Measurements from ENCODE around the gene IGSF8. TPM values are rescaled to one million over a fixed set of nuclear protein-coding genes. Genes with fewer than 3 reads are reported as not detected.

The IGSF8 gene
- total RNA-seq, 3 donors from 2014 or later = 30.5 to 45.7 (median 43.1) TPM

DNA sequence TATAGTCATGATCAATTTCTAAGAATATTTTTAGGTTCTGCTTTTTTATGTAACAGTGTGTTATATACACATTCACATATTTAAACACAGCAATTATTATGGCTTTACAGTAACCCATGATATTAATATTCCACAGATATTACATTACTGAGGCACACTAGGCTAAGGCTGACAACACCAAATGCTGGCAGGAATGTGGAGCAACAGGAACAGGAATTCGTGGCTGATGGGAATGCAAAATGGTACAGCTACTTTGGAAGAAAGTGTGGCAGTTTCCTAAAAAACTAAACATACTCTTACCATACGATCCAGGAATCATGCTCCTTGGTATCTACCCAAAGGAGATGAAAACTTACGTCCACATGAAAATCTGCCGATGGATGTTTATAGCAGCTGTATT is 19.0 kb downstream of the IGSF8 start:
- no peaks in the 10 kb centered on the region for H3K36me3 Mint-ChIP-seq (ENCODE audit: insufficient read depth)
- DNase-seq = no peak
- H3K27me3 Mint-ChIP-seq (ENCODE audit: low read depth) = peaks cover 65% of the 10 kb centered on the region
- no peak for ATAC-seq
- peaks cover 12% of the 10 kb centered on the region for H3K4me1 Mint-ChIP-seq (ENCODE audit: low read depth)
- H3K9me3 Mint-ChIP-seq = no peaks in the 10 kb centered on the region
- H3K4me3 Mint-ChIP-seq = no peak overlapping the region

DNA sequence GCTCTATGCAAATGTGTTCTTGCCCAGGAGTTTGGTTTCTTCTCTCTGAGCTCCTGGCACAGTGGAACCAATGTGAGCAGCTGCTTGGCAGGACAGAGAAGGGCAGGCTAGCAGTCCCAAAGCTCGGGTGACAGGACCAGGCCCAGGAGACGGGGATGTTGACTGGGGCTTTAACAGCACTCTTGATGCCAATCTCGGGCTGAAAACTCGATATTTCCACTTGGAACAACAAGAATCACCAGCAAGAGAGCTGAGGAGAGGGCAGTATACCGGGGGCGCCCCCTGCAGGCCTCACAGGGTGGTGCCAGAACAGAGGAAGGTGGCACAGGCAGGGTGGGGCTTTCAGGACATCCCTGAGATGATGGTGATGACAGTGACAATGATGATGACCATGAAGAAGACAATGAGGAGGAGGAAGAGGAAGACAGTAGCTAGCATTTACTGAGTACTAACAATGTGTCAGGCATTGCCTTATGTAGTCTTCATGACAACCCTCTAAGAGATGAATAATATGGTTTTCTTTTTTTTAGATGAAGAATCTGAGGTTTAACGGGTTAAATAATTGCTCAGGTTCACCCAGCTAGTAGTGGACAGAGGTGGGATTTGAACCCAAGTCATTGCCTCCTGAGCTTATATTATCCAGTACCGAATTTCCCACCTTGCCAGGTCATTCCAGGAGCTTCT is 19.8 kb downstream of the IGSF8 start:
- peak; percentile 86 for ATAC-seq

DNA sequence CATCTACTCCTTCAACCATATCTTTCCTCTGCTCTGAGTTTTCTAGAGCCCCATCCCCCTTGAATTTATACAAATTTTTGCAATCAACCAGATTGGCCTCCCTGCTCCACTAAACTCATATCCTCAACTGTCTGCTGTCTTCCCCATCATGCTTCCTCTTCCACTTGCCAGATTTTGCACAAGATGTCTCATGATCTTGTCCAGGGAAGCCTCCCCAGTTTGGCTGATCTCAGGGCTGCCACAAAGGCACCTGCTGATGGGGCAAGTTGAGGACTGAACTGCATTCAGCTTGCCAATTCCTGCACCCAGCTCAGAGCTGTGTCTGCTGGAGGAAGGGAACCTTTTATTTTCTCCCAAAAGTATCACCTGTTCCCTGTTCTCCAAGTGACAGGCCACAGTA is 20.9 kb downstream of the IGSF8 start:
- Mint-ChIP-seq H3K9me3 (no peaks in the 10 kb centered on the region), H3K36me3 (ENCODE audit: insufficient read depth) (no peaks in the 10 kb centered on the region), H3K4me3 (no peak overlapping the region), H3K27me3 (ENCODE audit: low read depth) (peaks cover 59% of the 10 kb centered on the region), H3K4me1 (ENCODE audit: low read depth) (peaks cover 5% of the 10 kb centered on the region)
- DNase-seq (no peak), ATAC-seq (no peak)

More for the DNA sequence above, 19.8 kb downstream of the IGSF8 start:
- DNase-seq = peak; percentile 48
- peaks cover 8% of the 10 kb centered on the region for H3K4me1 Mint-ChIP-seq (ENCODE audit: low read depth)
- H3K4me3 Mint-ChIP-seq = no peak overlapping the region
- no peaks in the 10 kb centered on the region for H3K9me3 Mint-ChIP-seq
- H3K36me3 Mint-ChIP-seq (ENCODE audit: insufficient read depth) = no peaks in the 10 kb centered on the region
- peaks cover 66% of the 10 kb centered on the region for H3K27me3 Mint-ChIP-seq (ENCODE audit: low read depth)

DNA sequence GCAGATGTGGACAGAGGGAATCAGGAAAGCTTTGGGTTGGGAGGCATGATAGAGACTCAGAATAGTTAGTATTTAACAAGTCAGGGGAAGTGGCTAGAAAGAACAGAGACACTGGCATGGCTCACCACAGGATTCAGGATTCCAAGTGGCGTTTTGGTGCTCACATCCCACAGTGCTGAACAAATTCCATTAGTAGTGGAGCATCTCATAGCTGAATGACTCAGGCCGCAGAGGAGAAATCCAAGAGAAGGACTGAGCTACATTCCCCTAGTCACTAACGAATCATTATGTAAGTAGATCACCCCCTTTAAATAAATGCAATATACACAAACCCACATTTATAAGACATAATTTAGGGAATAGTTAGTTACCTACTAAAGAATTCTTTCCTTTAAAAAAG is 22.1 kb downstream of the IGSF8 start:
- ATAC-seq (no peak), DNase-seq (no peak)
- Mint-ChIP-seq H3K4me3 (no peak overlapping the region), H3K9me3 (no peaks in the 10 kb centered on the region), H3K27me3 (ENCODE audit: low read depth) (peaks cover 57% of the 10 kb centered on the region), H3K36me3 (ENCODE audit: insufficient read depth) (no peaks in the 10 kb centered on the region), H3K4me1 (ENCODE audit: low read depth) (peaks cover 5% of the 10 kb centered on the region)

DNA sequence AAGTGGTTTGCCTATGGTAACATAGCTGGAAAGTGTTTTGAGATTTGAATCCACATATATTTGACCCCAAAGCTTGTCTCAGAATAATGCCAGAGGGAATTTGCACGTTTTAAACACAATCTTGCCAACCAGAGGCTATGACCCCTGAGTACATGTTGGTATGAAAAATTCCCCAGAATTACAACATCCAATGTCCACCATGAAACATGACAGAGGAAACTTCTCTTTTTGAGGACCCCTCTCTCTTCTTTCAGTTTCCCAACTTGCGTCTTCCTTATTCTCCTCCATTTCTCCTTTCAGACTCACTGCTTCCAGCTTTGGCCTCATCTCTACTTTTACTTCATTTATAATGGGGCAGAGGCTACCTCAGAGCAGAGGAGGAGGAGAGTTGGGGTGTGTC is 22.6 kb downstream of the IGSF8 start:
- Mint-ChIP-seq H3K4me1 (ENCODE audit: low read depth) (peaks cover 5% of the 10 kb centered on the region), H3K4me3 (no peak overlapping the region), H3K36me3 (ENCODE audit: insufficient read depth) (no peaks in the 10 kb centered on the region), H3K27me3 (ENCODE audit: low read depth) (peaks cover 54% of the 10 kb centered on the region), H3K9me3 (no peaks in the 10 kb centered on the region)
- no peak for ATAC-seq
- DNase-seq = no peak

DNA sequence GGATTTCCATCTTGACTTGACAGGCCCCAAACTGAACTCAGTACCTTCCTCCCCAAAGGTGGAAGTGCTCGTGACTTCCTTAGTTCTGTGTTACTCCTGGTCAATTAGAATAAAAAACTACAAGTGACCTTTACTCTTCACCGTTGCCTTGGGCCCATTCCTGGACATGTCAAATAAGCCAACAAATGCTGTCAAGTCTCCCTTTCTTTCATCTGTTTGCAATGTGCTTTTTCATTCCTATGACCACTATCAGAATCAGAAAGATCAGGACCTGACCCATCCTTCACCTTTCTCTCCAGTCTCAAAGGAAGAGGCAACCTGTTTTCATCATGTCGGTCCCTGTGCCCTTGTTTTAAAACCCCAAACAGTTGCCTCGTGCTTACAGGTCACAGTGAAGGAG is 23.6 kb downstream of the IGSF8 start:
- DNase-seq (no peak), ATAC-seq (no peak)
- H3K27me3 Mint-ChIP-seq (ENCODE audit: low read depth) = peaks cover 51% of the 10 kb centered on the region
- no peaks in the 10 kb centered on the region for H3K36me3 Mint-ChIP-seq (ENCODE audit: insufficient read depth)
- H3K4me3 Mint-ChIP-seq = no peak overlapping the region
- peaks cover 8% of the 10 kb centered on the region for H3K4me1 Mint-ChIP-seq (ENCODE audit: low read depth)
- H3K9me3 Mint-ChIP-seq = no peaks in the 10 kb centered on the region

DNA sequence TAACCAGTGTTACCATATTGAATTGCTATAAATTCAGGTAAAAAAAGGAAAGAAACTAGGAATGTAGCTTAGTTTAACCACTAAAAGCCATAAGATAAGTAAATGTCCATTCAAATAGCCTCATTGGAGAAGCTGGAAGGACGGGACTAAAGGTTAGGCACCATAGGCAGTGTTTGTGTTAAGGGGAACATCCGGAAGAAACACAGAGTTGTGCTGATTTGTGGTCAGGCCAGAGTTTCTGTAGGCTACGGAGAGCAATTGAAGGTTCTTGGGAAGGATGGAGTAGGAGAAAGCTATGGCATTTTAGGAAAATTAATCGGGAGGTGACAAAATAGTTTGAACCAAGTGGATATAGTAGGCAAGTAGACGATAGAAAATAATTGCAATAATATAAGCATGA is 27.1 kb downstream of the IGSF8 start:
- DNase-seq (no peak), ATAC-seq (no peak)
- Mint-ChIP-seq H3K9me3 (no peaks in the 10 kb centered on the region), H3K36me3 (ENCODE audit: insufficient read depth) (no peaks in the 10 kb centered on the region), H3K27me3 (ENCODE audit: low read depth) (peaks cover 41% of the 10 kb centered on the region), H3K4me3 (no peak overlapping the region), H3K4me1 (ENCODE audit: low read depth) (peaks cover 10% of the 10 kb centered on the region)

- ATAC-seq (peak; percentile 90 to 92), DNase-seq (peak; percentile 67)
- Mint-ChIP-seq H3K36me3 (ENCODE audit: insufficient read depth) (no peaks in the 10 kb centered on the region), H3K9me3 (no peaks in the 10 kb centered on the region), H3K4me3 (peak overlapping the region; percentile 84), H3K4me1 (ENCODE audit: low read depth) (peaks cover 10% of the 10 kb centered on the region), H3K27me3 (ENCODE audit: low read depth) (peaks cover 36% of the 10 kb centered on the region)
These were observed 27.9 kb downstream of the IGSF8 start for GRCh38 chr1:160070243-160071163.

DNA sequence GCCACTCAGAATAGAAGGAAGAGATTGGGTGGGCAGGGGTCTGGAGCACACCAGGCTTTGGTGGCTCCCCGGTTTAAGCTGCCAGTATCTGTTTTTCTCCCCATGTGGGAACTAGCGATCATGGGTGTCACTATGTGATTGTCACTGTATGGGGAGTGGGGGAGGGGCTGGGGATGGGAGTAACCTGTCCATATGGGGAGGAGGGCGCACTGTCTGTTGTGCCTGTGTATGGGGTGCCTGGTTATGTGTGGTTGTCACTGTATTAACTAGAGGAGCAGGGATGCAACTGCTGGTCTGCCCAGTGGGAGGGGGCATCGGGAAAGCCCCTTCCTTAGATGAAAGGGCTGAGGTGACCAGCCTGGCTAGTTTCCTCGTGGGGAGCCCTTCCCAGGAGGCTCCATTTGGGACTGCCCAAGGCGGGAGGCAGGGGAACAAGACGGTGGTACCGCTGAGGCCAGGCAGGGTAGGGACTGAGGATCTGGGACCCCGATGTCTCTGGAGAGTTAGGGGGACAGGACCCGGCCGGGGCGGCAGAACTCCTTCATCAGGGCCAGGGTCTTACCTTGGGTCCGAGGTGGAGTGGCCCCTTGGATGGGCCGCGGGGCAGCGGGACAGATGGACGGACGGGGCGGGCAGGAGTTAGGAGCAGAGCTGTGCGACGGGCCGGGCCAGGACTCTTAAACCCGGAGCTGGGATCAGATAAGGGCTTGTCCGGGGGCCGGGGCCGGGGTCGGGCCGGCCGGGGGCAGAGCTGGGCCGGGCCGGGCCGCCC is 28.8 kb downstream of the IGSF8 start, which contains the start of gene KCNJ10:
Gene KCNJ10, minus strand, starts transcription at position 701 of the 772 bp plus-strand sequence. CDS start 27,628 bp downstream, outside the sequence.
- Mint-ChIP-seq H3K4me3 (peak within 1 kb of the TSS; percentile 84), H3K9me3 (no peaks in the 10 kb centered on the region), H3K36me3 (ENCODE audit: insufficient read depth) (no peaks in the 10 kb centered on the region), H3K4me1 (ENCODE audit: low read depth) (peaks cover 10% of the 10 kb centered on the region), H3K27me3 (ENCODE audit: low read depth) (peaks cover 36% of the 10 kb centered on the region)
- no peak for DNase-seq
- ATAC-seq = peak; percentile 3

DNA sequence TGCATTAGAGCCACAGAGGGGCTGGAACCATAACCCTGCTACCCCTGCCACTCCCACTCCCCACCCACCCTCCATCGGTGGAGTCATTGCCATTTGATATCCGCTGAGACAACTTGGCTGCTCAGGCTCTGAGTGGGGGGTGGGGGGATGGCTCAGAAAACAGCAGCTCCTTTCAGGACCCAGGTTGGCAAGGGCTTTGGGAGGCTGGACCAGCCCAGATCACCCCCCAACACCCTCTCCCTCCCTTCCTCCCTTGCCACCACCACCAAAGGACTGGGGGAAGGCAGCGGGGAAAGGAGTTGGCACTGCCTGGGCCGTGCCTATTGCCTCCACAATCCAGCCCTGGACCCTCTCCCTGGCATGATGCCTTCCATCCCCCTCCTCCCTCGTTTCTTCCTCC is 30.2 kb downstream of the IGSF8 start:
- Mint-ChIP-seq H3K4me3 (no peak overlapping the region), H3K36me3 (ENCODE audit: insufficient read depth) (no peaks in the 10 kb centered on the region), H3K9me3 (no peaks in the 10 kb centered on the region), H3K4me1 (ENCODE audit: low read depth) (peaks cover 10% of the 10 kb centered on the region), H3K27me3 (ENCODE audit: low read depth) (peaks cover 33% of the 10 kb centered on the region)
- ATAC-seq = no peak
- DNase-seq = no peak

DNA sequence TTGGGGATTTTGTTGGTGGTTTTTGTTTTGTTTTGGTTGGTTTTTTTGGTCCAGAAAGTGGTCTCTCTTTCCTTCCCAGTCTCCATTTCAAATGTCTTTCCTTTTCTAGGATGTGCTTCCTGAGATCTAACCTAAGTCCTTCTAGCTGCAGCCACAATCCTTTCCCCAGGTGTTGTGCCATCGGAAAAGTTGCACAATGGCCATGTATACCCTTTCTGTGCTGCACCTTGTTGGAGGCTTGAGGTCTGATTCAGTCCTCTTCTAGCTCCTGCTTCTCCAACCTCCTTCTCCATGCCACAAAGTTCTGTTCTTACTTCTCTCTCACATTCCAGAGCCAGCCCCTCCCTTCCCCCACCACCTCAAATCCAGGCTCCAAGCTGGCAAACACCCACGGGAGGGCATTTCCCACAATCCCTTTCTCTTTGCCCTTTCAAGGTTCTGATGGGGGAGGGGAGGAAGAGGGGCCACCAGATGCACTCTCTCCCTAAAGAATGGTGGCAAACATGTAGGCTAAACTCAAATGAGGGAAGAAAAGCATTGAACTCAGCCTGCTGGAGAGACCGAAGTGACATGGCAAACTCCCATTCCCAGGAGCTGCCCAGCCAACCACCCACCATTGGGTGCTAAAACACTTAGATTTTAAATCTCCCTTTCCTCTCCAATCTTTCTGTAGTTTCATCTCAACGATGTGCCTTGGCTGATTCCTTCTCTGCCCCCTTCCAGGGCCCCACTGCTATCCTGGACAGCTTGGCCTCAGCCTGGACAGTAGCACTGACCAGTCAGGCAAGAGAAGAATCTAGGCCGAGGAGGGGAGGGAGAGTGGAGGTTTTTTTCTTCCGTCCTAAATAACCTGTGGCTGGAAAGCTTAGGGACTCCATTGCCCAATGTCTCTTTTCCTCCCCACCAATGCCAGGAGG is 31.3 kb downstream of the IGSF8 start:
- H3K27me3 Mint-ChIP-seq (ENCODE audit: low read depth) = peaks cover 34% of the 10 kb centered on the region
- ATAC-seq = no peak

DNA sequence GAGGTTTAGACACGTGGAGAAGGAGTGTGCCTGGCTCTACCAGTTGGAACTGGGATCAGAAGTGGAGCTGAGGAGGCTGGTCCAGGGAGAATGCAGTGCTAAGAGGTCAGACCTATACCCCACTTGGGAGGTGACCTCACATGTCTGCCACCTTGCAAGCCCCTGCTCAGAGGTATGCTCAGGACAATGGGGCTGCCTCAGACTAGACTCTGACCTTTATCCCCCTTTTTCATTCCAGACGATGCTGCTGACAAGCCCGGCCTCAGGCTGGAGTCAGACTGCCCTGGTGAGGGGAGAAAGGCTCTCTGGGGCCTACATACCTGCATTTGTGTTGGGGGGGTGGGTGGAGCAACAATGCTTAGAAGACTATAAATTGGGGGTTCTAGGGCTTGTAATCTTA is 33.7 kb downstream of the IGSF8 start:
- H3K4me3 Mint-ChIP-seq = no peak overlapping the region
- H3K9me3 Mint-ChIP-seq = no peaks in the 10 kb centered on the region
- H3K4me1 Mint-ChIP-seq (ENCODE audit: low read depth) = peaks cover 2% of the 10 kb centered on the region
- ATAC-seq (no peak), DNase-seq (no peak)
- peaks cover 17% of the 10 kb centered on the region for H3K27me3 Mint-ChIP-seq (ENCODE audit: low read depth)
- no peaks in the 10 kb centered on the region for H3K36me3 Mint-ChIP-seq (ENCODE audit: insufficient read depth)

More for the DNA sequence above, 31.3 kb downstream of the IGSF8 start:
- Mint-ChIP-seq H3K4me1 (ENCODE audit: low read depth) (peaks cover 10% of the 10 kb centered on the region), H3K9me3 (no peaks in the 10 kb centered on the region), H3K4me3 (no peak overlapping the region), H3K36me3 (ENCODE audit: insufficient read depth) (no peaks in the 10 kb centered on the region)
- no peak for DNase-seq

DNA sequence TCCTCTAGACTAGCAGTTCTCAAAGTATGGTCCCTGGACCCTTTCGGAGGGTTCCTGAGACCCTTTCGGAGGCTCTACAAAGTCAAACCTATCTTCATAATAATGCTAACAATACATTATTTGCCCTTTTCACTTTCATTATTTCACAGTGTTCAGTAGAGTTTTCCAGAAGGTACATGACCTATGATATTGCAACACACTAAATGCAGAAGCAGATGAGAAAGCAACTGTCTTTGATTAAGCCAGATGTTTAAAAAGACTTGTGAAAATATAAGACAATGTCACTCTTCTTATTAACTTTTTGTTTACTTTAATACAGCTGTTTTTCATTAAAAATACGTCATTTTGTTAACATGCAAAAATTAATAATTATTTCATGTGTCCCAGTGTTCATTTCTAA is 34.3 kb downstream of the IGSF8 start:
- Mint-ChIP-seq H3K9me3 (no peaks in the 10 kb centered on the region), H3K4me3 (no peak overlapping the region)
- ATAC-seq = no peak

More for the DNA sequence above, 34.3 kb downstream of the IGSF8 start:
- no peaks in the 10 kb centered on the region for H3K4me1 Mint-ChIP-seq (ENCODE audit: low read depth)
- peaks cover 15% of the 10 kb centered on the region for H3K27me3 Mint-ChIP-seq (ENCODE audit: low read depth)
- no peak for DNase-seq
- H3K36me3 Mint-ChIP-seq (ENCODE audit: insufficient read depth) = no peaks in the 10 kb centered on the region

All from activated T-cell treated with anti-CD3 and anti-CD28 coated beads, Interleukin-2, amount 50 U/mL, for 4 hours (primary cell).